Ramos (cell line): ENCODE data around the gene GPR42.

Source experiments
- in situ Hi-C: fragments of 300-500 bp; cut with MboI; formaldehyde crosslinking; loops from one replicate; pipeline ENCODE4 v1.14.3; 2022; ENCODE audit warnings: low sequenced_read_pairs; ENCODE audit not compliant: unreplicated experiment

GPR42 gene

DNA sequence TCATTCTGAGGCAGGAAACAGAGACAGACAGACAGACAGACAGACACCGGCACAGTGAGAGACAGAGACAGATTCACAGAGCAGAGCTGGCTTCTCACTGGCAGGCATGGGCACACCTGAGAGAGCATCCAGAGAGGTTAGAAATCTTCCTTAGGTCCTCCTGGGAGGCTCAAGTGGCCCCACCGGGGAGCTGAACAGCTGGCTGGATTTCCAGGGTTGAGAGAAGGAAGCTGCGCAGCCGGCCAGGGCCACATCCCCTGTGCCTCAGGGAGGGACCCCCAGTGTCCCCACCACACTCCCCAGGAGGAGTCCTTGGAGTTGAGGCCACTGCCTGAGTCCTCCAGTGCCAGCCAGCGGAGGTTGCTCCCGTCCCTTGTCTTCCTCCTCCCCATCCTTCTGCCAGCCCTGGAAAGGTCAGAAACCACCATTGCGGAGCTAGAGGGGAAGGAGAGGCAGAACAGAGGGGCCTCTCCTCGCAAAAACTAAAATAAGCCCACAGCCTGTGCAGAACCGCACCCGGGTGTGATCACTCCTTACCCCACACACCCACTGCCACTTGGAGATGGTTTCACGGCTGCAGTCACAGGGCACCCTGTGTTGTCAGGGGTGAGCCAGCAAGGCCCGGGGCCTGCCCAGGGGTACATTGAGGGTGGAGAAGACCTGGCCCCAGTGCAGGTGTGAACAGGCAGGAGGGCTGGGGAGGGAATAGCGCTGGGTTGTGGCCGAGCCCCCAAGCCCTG lies 8.4 kb upstream of the GPR42 start:
- in situ Hi-C loops = no loop called here

DNA sequence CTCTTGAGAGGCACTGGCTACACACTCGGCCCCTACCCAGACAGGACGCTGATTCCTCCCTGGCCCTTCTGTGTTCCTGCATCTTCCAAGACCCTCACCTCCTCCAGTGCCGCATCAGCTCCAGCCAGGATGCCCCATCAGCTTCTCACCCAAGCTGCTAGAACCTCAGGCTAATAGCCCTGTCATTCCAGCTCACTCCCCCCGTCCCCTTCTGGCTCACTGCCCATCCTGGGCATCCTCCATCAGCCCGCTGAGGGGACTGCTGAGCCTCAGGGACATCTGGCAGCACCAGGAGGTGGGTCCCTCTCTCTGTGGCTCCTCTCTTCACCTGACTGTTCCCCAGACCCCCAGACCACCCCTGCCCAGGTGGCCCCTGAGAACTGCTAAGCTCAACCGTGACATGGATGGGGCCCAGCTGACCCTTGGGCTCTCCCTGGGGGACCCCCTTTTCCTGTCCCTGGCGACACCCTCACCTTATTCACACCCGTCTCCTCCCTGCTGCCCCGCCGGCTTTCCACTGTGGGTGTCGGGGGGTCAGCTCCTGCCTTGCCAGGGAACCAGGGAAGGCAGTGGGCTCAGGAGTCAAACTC lies 7.8 kb upstream of the GPR42 start:
- in situ Hi-C loops = no loop called here

DNA sequence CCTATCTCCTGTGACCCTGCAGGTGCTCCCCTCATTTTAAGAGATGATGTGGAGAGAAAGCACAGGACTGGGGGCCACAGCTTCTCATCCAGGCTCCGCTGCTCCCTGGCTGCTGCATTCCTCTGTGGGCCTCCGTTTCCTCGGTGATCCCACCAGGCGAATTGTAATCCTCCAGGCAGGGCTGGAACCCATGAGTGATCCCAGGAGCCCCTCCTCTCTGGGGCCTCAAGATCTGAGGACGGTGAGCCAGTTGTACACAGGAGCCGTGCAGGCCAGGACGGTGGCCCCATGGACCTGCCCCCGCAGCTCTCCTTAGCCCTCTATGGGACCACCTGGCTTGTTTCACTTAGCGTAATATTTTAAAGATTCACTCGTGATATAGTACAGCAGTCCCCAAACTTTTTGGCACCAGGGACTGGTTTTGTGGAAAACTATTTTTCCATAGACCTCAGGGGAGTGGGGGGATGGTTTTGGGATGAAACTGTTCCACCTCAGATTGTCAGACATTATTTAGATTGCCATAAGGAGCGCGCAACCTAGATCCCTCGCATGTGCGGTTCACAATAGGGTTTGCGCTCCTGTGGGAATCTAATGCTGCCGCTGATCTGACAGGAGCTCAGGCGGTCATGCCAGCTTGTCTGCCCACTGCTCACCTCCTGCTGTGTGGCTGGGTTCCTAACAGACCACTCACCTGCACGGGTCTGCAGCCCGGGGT lies 7.0 kb upstream of the GPR42 start:
- in situ Hi-C loops = no loop called here

DNA sequence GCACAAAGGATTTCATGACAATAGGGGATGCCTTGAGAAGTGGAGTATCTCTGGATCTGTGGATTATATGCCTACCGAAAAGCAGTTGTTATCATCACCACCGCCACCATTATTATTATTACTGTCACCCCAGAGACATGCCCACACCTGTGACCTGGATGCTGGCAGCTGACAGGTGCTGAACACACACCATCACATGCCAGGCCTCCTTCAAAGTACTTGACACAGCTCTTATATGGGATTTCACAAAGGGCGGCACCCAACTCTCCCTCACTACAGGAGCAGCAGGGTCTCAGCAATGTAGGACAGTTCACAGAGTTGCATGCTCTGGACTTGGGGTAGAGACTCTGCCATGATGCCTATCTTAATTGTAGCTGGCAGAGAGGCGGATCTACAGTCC lies 5.6 kb upstream of the GPR42 start:
- in situ Hi-C loops = no loop called here

DNA sequence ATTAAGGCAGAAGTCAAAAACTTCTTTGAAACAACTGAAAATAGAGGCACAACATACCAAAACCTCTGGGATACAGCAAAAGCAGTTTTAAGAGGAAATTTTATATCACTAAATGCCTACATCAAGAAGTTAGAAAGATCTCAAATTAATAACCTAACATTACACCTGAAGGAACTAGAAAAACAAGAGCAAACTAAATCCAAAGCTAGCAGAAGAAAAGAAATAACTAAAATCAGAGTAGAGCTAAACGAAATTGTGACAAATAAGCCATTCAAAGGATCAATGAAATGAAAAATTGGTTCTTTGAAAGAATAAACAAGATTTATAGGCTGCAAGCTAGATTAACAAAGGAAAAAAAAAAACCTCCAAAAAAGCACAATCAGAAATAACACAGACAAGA lies 2.5 kb upstream of the GPR42 start:
- in situ Hi-C loops = no loop called here

DNA sequence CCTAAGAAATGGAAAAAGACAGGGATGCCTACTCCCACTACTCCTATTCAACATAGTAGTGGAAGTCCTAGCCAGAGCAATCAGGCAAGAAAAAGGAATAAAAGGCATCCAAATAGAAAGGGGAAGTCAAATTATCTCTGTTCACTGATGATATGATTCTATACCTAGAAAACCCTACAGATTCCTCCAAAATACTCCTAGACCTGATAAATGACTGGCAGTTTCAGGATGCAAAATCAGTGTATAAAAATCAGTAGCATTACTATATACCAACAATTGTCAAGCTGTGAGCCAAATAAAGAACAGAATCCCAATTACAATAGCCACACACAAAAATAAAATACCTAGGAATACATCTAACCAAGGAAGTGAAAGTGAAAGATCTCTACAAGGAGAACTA lies 1.3 kb upstream of the GPR42 start:
- in situ Hi-C loops = no loop called here

DNA sequence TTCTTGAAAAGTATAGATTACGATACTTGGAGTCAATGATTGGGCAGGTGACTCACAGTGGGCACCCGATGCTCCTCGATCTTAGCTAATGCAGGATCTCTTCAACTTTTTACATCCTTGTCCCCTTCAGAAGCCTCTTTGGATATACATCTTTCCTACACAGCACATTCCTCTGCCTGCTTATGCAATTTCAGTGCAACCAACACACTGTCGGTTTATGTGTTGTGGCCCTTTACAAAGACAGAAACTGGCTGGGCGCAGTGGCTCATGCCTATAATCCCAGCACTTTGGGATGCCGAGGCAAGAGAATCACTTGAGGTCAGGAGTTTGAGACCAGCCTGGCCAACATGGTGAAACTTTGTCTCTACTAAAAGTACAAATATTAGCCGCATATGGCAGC lies 2.6 kb downstream of the GPR42 start:
- in situ Hi-C loops = loop anchor here (10.0 kb wide), 1 partner anchor 211 kb away; the partner anchor contains the start of gene PMIS2

DNA sequence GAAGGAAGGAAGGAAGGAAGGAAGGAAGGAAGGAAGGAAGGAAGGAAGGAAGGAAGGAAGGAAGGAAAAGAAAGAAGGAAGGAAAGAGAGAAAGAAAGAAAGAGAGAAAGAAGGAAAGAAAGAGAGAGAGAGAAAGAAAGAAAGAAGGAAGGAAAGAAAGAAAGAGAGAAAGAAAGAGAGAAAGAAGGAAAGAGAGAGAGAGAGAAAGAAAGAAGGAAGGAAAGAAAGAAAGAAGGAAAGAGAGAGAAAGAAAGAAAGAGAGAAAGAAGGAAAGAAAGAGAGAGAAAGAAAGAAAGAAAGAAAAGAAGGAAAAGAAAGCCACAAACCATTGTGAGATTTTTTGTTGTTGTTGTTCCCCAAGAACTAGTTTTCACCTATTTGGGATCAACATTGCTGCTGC lies 3.2 kb downstream of the GPR42 start:
- in situ Hi-C loops = loop anchor here (10.0 kb wide), 1 partner anchor 211 kb away; the partner anchor contains the start of gene PMIS2

DNA sequence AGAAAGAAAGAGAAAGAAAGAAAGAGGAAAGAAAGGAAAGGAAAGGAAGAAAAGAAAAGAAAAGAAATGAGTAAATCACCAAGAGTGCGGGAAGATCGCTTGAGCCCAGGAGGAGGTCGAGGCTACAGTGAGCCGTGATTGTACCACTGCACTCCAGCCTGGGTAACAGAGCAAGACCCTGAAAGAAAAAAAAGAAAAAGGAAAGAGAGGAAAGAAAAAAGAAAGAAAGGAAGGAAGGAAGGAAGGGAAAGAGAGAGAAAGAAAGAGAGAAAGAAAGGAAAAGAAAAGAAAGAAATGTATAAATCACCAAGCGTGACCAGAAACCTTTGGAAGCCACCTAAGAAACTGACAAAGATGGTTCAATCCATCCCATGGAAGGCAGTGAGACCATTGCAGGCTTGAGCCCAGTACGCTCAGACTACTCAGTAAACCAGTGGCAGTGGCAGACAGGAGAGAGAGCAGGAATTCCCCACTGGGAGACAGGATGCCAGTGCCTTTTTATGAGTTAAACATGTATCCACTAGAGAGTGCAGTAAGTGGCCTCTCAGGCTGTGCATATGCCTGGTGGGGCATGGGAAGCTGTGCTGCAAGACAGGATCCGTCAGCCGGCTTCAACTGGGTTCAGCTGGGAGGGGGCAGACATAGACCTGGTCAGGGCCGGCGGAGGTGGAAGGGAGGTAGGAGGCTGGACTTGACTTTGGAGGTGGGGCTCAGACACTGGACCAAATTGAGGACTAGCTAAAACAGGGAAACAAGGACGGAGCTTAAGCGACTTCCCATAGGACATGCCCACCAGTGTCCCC lies 4.8 kb downstream of the GPR42 start:
- in situ Hi-C loops = loop anchor here (10.0 kb wide), 1 partner anchor 209 kb away; the partner anchor contains the start of gene PMIS2

DNA sequence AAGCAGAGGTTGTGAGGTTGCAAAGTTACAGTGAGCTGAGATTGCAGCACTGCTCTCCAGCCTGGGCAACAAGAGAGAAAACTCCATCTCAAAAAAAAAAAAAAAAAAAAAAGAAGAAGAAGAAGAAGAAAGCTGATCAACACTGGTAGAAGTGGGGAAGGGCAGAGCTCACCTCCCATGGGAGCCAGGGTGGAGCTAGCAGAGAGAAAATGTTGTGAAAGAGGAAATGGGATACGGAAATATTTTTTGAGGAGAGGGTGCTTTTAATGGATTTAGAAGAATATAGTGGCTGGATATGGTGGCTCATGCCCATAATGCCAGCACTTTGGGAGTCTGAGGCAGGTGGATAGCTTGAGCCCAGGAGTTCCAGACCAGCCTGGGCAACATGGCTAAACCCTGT lies 6.8 kb downstream of the GPR42 start:
- in situ Hi-C loops = loop anchor here (10.0 kb wide), 1 partner anchor 207 kb away; the partner anchor contains the start of gene PMIS2

DNA sequence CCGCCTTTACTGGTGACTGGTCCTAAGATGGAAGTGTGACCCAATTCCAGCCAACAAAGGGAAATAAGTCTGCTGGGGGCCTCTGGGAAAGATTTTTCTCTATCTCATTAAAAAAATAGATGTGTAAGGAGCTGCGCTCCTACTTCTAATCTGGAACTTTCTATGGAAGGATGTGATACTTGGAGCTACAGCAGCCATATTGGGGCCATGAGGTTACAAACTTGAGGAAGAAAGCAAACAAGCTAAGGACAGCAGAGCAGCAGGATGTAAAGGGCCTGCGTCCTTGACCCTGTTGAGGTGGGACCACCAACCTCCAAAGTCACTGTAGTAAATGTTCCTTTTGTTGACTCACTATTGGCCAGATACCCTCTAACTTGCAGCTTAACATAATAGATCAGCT lies 7.5 kb downstream of the GPR42 start:
- in situ Hi-C loops = loop anchor here (10.0 kb wide), 1 partner anchor 206 kb away; the partner anchor contains the start of gene PMIS2

DNA sequence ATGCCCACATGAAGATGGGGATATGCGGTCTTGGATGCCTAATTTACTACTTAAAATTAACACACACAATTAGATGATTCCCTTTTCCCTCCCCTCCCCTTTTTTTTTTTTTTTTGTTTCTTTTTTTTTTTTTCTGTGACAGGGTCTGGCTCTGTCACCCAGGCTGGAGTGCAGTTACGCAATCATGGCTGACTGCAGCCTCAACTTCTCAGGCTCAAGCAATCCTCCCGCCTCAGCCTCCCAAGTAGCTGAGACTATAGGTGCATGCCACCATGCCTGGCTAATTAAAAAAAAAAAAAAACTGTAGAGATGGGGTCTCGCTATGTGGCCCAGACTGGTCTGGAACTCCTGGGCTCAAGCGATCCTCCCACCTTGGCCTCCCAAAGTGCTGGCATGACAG lies 8.7 kb downstream of the GPR42 start:
- in situ Hi-C loops = loop anchor here (10.0 kb wide), 1 partner anchor 205 kb away; the partner anchor contains the start of gene PMIS2

DNA sequence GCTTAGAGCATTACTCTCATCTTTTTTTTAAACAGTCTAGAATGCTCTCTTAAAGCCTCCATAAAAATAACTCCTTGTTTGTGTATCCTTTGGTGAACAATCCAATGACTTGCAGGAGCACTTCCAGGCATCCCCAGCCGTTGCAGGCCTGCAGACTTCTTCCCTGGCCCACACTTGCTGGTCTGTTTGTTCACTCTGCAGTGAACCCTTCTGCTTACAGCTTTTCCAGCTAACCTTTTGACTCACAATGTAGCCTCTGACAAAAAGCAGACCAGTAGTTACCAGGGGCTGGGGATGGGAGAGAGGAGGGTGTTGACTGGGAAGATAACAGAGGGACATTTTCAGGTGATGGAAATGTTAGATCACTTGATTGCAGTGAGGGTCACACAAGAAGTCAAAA lies 9.1 kb downstream of the GPR42 start:
- in situ Hi-C loops = loop anchor here (10.0 kb wide), 1 partner anchor 205 kb away; the partner anchor contains the start of gene PMIS2

DNA sequence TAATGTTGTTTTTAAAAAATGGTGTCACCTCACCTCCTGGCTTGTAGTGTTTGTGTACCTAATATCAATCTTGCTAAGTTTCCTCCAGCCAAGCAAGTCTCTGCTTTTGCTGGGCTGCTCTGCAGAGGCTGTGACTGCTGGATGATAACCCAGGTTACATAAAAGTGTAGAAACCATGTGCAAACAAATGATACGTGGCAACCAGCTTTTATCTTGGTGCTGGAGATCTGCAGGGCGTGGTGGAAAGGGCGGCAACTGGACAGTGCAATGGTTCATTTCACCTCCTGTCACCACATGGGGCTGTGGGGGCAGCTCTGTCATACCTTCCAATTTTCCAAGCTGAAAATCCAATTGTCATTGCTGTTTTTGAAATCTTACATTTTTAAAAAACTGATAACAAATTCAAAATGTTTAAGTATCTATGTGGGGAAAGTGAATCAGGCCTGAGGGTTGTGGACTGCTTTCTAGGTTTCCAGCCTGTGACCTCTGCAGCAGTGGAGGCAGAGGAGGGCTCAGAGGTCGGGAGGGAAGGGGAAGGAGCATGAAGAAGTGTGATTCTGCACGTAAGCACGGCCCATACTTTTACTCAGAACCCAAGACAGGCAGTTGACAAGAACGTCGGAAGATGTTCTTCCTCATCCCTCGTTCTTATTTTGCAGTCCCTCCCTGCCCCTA lies 9.7 kb downstream of the GPR42 start:
- in situ Hi-C loops = no loop called here

DNA sequence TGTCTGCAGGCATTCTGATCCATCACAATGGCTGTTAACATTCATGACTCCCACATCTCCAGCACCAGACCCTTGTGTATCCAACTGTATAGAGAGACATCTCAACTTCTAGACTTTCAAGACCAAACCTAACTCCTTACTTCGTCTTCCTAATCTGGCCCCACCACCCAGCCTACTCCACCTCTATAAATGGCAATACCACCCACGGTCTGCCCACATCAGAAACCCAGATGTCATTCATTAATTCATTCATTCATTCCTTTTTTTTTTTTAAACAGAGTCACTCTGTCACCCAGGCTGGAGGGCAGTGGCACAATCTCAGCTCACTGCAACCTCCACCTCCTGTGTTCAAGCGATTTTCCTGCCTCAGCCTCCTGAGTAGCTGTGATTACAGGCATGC lies 10.4 kb downstream of the GPR42 start:
- in situ Hi-C loops = no loop called here

DNA sequence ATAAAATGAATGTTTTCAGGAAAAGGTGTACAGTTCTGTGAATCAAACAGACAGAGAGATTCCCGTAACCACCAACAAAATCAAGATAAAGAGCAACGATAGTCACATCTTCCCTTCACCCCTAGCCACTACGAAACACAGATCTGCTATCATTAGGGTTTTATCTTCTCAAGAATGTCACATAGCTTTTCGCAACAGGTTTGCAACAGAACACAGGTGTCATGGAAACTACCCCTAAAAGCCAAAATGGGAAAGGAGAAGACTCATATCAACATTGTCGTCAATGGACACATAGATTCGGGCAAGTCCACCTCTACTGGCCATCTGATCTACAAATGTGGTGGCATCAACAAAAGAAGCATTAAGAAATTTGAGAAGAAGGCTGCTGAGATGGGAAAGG lies 11.1 kb downstream of the GPR42 start:
- in situ Hi-C loops = no loop called here

DNA sequence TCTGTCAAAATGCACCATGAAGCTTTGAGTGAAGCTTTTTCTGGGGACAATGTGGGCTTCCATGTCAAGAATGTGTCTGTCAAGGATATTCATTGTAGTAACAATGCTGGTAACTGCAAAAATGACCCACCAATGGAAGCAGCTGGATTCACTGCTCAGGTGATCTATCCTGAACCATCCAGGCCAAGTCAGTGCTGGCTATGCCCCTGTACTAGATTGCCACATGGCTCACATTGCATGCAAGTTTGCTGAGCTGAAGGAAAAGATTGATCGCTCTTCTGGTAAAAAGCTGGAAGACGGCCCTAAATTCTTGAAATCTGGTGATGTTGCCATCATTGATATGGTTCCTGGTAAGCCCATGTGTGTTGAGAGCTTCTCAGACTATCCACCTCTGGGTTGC lies 12.7 kb downstream of the GPR42 start:
- in situ Hi-C loops = no loop called here

DNA sequence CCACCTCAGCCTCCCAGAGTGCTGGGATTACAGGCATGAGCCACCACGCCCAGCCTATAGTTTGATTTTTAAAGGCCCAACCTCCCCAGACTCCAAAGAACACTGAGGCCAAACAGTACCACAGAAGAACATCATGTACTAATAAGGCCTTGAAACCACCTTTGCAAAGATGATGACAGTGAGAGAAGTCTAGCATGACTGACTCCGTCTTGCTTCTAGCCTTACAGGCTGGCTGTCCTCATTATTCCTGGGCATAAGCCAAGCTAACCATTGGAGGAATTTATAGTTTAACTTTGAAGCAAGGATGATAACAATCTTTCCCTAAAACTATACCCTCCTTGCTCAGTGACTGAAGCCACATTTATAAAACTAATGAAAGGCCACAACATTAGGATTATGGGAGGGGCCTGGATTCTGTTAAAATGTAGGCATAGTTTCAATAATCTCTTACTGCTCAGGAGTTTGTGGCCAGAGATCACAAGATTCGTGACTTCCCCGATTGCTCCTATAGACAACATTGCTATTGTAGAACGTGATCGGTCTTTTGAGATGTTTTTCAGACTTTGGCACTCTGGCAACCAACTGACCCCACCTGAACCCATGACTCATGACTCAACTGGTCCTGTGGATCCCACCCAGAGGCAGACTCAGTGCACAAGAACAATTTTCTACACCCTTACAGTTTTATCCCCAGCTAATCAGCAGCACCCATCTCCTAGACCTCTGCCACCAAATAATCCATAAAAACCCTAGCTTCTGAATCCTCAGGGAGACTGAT lies 17.6 kb downstream of the GPR42 start:
- in situ Hi-C loops = no loop called here
